GM12878 (cell line): Measurements from ENCODE around the gene SCIMP. TPM values are rescaled to one million over a fixed set of nuclear protein-coding genes. Genes with fewer than 3 reads are reported as not detected.

Experiments used
- ASH2L ChIP-seq: fragments of 300-600, 200-600 bp; sonication (generic); IDR thresholded peaks from 2 replicates; pipeline ENCODE4 v1.6.1; 2017; ENCODE audit warnings: low read depth, mild to moderate bottlenecking, borderline replicate concordance
- BMI1 ChIP-seq: fragments of 450-650 bp; IDR thresholded peaks from 2 replicates; pipeline ENCODE4 v1.6.1; 2016; ENCODE audit warnings: mild to moderate bottlenecking, moderate library complexity, borderline replicate concordance
- CBFB ChIP-seq: IDR thresholded peaks from 2 replicates; pipeline ENCODE4 v1.6.1; 2016; ENCODE audit warnings: antibody characterized with exemption, low read depth
- CHD1 ChIP-seq: IDR thresholded peaks from 2 replicates; pipeline ENCODE4 v1.6.1; 2012; ENCODE audit warnings: low read depth, low read length, improper control_type of control experiment
- HDAC2 ChIP-seq: fragments of 200-600 bp; sonication (generic); IDR thresholded peaks from 2 replicates; pipeline ENCODE4 v1.6.1; 2017
- HDGF ChIP-seq: fragments of 450-650 bp; IDR thresholded peaks from 2 replicates; pipeline ENCODE4 v1.6.1; 2016; ENCODE audit warnings: antibody characterized with exemption
- IKZF2 ChIP-seq, 2 experiments: fragments of 450-650 bp; IDR thresholded peaks; 2 replicates each; pipeline ENCODE4 v1.6.1; 2017; ENCODE audit warnings: mild to moderate bottlenecking in 2 of 2, moderate library complexity in 2 of 2
- KLF5 ChIP-seq: fragments of 450-650 bp; IDR thresholded peaks from 2 replicates; pipeline ENCODE4 v1.6.1; 2014; ENCODE audit warnings: mild to moderate bottlenecking; ENCODE audit not compliant: partially characterized antibody
- MTA3 ChIP-seq: IDR thresholded peaks from 2 replicates; pipeline ENCODE4 v1.6.1; 2012; ENCODE audit warnings: low read length, inconsistent platforms, borderline replicate concordance
- MYC ChIP-seq: IDR thresholded peaks from 2 replicates; pipeline ENCODE4 v1.6.1; 2011; ENCODE audit warnings: mild to moderate bottlenecking, low read length, moderate library complexity, inconsistent platforms; ENCODE audit not compliant: insufficient read depth, insufficient replicate concordance, insufficient read length, severe bottlenecking
- NR2F1 ChIP-seq: fragments of 450-650 bp; conservative IDR thresholded peaks from 2 replicates; pipeline ENCODE4 v1.6.1; 2017; ENCODE audit warnings: mild to moderate bottlenecking
- POLR2A ChIP-seq: IDR thresholded peaks from 2 replicates; pipeline ENCODE4 v1.6.1; 2011; ENCODE audit warnings: low read depth, mild to moderate bottlenecking, low read length
- RELA ChIP-seq: fragments of 450-650 bp; IDR thresholded peaks from 2 replicates; pipeline ENCODE4 v1.8.0; 2014; ENCODE audit warnings: borderline replicate concordance; ENCODE audit not compliant: partially characterized antibody
- RELB ChIP-seq: fragments of 450-650 bp; IDR thresholded peaks from 2 replicates; pipeline ENCODE4 v1.6.1; 2017; ENCODE audit warnings: low read depth, mild to moderate bottlenecking, moderate library complexity
- SMC3 ChIP-seq: IDR thresholded peaks from 2 replicates; pipeline ENCODE4 v1.6.1; 2011; ENCODE audit warnings: low read length, improper control_type of control experiment, borderline replicate concordance
- SUZ12 ChIP-seq: fragments of 200-600 bp; sonication (generic); IDR thresholded peaks from one replicate; pipeline ENCODE4 v1.6.1; 2018; ENCODE audit warnings: antibody characterized with exemption, mild to moderate bottlenecking; ENCODE audit not compliant: unreplicated experiment
- TCF3 ChIP-seq: IDR thresholded peaks from 2 replicates; pipeline ENCODE4 v1.6.1; 2012; ENCODE audit warnings: low read depth, mild to moderate bottlenecking, low read length, borderline replicate concordance; ENCODE audit not compliant: insufficient read depth
- TCF7 ChIP-seq: IDR thresholded peaks from 2 replicates; pipeline ENCODE4 v1.6.1; 2014; ENCODE audit warnings: antibody characterized with exemption, borderline replicate concordance
- ZBED1 ChIP-seq: IDR thresholded peaks from 2 replicates; pipeline ENCODE4 v1.6.1; 2016; ENCODE audit warnings: borderline replicate concordance
- ZBTB11 ChIP-seq: fragments of 450-650 bp; formaldehyde crosslinking; IDR thresholded peaks from 2 replicates; pipeline ENCODE4 v1.5.0; 2022; ENCODE audit warnings: mild to moderate bottlenecking, missing genetic modification characterization
- ZNF217 ChIP-seq: fragments of 450-650 bp; IDR thresholded peaks from 2 replicates; pipeline ENCODE4 v1.6.1; 2017; ENCODE audit warnings: antibody characterized with exemption, mild to moderate bottlenecking
- polyA plus RNA-seq, 11 experiments: library from polyadenylated mRNA; depleted of rRNA in 4 of 11; unstranded in 6 of 11; stranded (reverse) in 5 of 11; fragments of >200 nt; fragmentation: Nextera tagmentation in 4 of 11; fragmentation: Illumina TruSeq in 1 of 11; extraction: Ambion mirVana in 4 of 11; extraction: Trizol in 1 of 11; gene quantifications; 1 replicate in 1 of 11; 2 replicates in 10 of 11; pipeline versions ENCODE4 v1.2.1 to v1.2.3, GENCODE V29; 2011 to 2016; ENCODE audit warnings: inconsistent platforms in 2 of 11, missing spikeins in 2 of 11, low read depth in 1 of 11
- total RNA-seq, 4 experiments: library from RNA; depleted of rRNA in 3 of 4; stranded (reverse); fragments of >200 nt in 3 of 4; fragmentation: Illumina TruSeq in 1 of 4; extraction: Trizol in 1 of 4; gene quantifications; 2 replicates each; pipeline versions ENCODE4 v1.2.1 to v1.2.3, GENCODE V29; 2013 to 2021
- TF ChIP-seq, protein P1 (sequence below): fragments of 450-650 bp; IDR thresholded peaks from 2 replicates; pipeline ENCODE4 v1.6.1; 2017; ENCODE audit warnings: antibody characterized with exemption, mild to moderate bottlenecking, moderate library complexity
- TF ChIP-seq, protein P2 (sequence below): IDR thresholded peaks from 2 replicates; pipeline ENCODE4 v1.6.1; 2011; ENCODE audit warnings: low read depth, mild to moderate bottlenecking, low read length, moderate library complexity, borderline replicate concordance; ENCODE audit errors: extremely low read depth

The SCIMP gene
- total and polyA plus RNA-seq, 10 of the 15 experiments (the other 5 are each of a cell fraction or from before 2014, with no cell fraction given) = 56.7 to 151 (median 95.0) TPM

GRCh38 chr17:5241861-5242671, 7.4 kb upstream of the SCIMP start (continued):
- TF ChIP-seq POLR2A (peak; percentile 51; the same call in 1 of the 2 replicates), MYC (no peak), ZBTB11 (CRISPR knock-in tag) (no peak), TCF7 (no peak), BMI1 (peak; percentile 26; the same call in 1 of the 2 replicates), HDGF (peak; percentile 28; the same call in 1 of the 2 replicates), KLF5 (peak; percentile 30), ZNF217 (no peak), ZBED1 (0 out of 2 replicates have a peak, but pooled peaks have one; percentile 46), CHD1 (no peak), TCF3 (peak; percentile 57; the same call in 1 of the 2 replicates), HDAC2 (no peak), CBFB (no peak), IKZF2 (IDR thresholded peaks at IDR 0.05) (peak; percentile 95 to 97), SMC3 (no peak; the same call in 1 of the 2 replicates), SUZ12 (no peak), NR2F1 (0 out of 2 replicates have a peak, but pooled peaks have one; percentile 41), MTA3 (no peak; the same call in 1 of the 2 replicates), RELA (peak; percentile 51), RELB (peak; percentile 94), ASH2L (0 out of 2 replicates have a peak, but pooled peaks have one; percentile 62)
- TF ChIP-seq, protein P1, sequence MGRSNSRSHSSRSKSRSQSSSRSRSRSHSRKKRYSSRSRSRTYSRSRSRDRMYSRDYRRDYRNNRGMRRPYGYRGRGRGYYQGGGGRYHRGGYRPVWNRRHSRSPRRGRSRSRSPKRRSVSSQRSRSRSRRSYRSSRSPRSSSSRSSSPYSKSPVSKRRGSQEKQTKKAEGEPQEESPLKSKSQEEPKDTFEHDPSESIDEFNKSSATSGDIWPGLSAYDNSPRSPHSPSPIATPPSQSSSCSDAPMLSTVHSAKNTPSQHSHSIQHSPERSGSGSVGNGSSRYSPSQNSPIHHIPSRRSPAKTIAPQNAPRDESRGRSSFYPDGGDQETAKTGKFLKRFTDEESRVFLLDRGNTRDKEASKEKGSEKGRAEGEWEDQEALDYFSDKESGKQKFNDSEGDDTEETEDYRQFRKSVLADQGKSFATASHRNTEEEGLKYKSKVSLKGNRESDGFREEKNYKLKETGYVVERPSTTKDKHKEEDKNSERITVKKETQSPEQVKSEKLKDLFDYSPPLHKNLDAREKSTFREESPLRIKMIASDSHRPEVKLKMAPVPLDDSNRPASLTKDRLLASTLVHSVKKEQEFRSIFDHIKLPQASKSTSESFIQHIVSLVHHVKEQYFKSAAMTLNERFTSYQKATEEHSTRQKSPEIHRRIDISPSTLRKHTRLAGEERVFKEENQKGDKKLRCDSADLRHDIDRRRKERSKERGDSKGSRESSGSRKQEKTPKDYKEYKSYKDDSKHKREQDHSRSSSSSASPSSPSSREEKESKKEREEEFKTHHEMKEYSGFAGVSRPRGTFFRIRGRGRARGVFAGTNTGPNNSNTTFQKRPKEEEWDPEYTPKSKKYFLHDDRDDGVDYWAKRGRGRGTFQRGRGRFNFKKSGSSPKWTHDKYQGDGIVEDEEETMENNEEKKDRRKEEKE = no peak
- TF ChIP-seq, protein P2, sequence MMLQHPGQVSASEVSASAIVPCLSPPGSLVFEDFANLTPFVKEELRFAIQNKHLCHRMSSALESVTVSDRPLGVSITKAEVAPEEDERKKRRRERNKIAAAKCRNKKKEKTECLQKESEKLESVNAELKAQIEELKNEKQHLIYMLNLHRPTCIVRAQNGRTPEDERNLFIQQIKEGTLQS = no peak
